HG03442 (cell line): ENCODE results near the gene CMTM5.
"Not testable (repeated sequence)": the region's sequence is repeated elsewhere in the genome, so short reads cannot be mapped to it uniquely, and the experiment has no call there.

Experiments used
- ATAC-seq: cut with Tn5 transposase; IDR thresholded peaks from one replicate; pipeline ENCODE4 v1.9.1; 2021; ENCODE audit warnings: mild to moderate bottlenecking, moderate library complexity; ENCODE audit not compliant: unreplicated experiment

The CMTM5 gene

GRCh38 chr14:23411563-23412525 lies 35.0 kb downstream of the CMTM5 start:
- ATAC-seq = no peak

GRCh38 chr14:23413681-23414080 lies 36.8 kb downstream of the CMTM5 start:
- ATAC-seq = no peak

GRCh38 chr14:23414254-23414653 lies 37.4 kb downstream of the CMTM5 start:
- no peak for ATAC-seq

GRCh38 chr14:23414906-23415820 lies 38.3 kb downstream of the CMTM5 start:
- no peak for ATAC-seq

GRCh38 chr14:23415821-23416778 lies 39.3 kb downstream of the CMTM5 start:
- ATAC-seq = no peak

GRCh38 chr14:23416801-23417200 lies 40.0 kb downstream of the CMTM5 start:
- ATAC-seq = no peak

- ATAC-seq = not testable (repeated sequence)
Observed at GRCh38 chr14:23417269-23417668, 40.4 kb downstream of the CMTM5 start.

- ATAC-seq = no peak
Observed at GRCh38 chr14:23418021-23418420, 41.2 kb downstream of the CMTM5 start.

GRCh38 chr14:23419646-23420045 lies 42.8 kb downstream of the CMTM5 start:
- not testable (repeated sequence) for ATAC-seq

- ATAC-seq = no peak
Observed at GRCh38 chr14:23421594-23421993, 44.7 kb downstream of the CMTM5 start.

GRCh38 chr14:23423657-23424056 lies 46.8 kb downstream of the CMTM5 start:
- ATAC-seq = no peak

GRCh38 chr14:23425169-23425568 lies 48.3 kb downstream of the CMTM5 start:
- no peak for ATAC-seq

- not testable (repeated sequence) for ATAC-seq
Observed at GRCh38 chr14:23425798-23426197, 49.0 kb downstream of the CMTM5 start.

GRCh38 chr14:23428686-23429495 lies 52.0 kb downstream of the CMTM5 start:
- no peak for ATAC-seq
